Coronary artery (tissue), 2 donors: Measurements from ENCODE around the gene ZNF536.
A peak's percentile ranks its signal among the peaks of the same experiment; 100 is the strongest.

Experiments used
- DNase-seq: peaks from one replicate; pipeline ENCODE4 v3.0.0-alpha.2; 2017; ENCODE audit warnings: low spot score
- H3K27ac ChIP-seq, 2 donors: fragments of 200-600 bp; sonication (generic); one replicate each; pipeline ENCODE4 v1.5.1; 2016 to 2019
- H3K4me3 ChIP-seq: fragments of 200-600 bp; sonication (generic); 2 replicates; pipeline ENCODE4 v1.5.1; 2016; ENCODE audit warnings: mild to moderate bottlenecking, moderate library complexity
- TF ChIP-seq, protein P1 (sequence below): fragments of 200-600 bp; sonication (generic); IDR thresholded peaks from one replicate; pipeline ENCODE4 v1.5.1; 2019; ENCODE audit warnings: antibody characterized with exemption

The ZNF536 gene

DNA sequence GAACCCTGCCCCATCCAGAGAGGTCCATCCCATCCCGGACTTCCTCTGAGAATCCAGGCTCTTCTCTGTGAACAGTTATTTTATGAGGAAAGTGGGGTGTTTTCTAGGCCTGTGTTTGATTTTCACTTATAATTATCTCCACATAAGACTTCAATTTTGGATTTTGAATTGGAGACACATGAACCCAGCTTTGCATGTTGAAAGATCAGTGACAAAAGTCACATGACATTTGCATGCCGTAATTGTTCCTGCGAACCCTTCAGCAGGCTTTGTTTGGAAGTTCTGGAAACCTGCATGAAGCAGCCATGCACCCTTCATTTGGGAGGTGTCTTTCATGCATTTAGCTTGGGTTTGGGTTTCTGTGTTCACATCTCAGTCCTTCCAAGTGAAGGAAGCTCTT lies 44.9 kb upstream of the ZNF536 start:
- TF ChIP-seq, protein P1, sequence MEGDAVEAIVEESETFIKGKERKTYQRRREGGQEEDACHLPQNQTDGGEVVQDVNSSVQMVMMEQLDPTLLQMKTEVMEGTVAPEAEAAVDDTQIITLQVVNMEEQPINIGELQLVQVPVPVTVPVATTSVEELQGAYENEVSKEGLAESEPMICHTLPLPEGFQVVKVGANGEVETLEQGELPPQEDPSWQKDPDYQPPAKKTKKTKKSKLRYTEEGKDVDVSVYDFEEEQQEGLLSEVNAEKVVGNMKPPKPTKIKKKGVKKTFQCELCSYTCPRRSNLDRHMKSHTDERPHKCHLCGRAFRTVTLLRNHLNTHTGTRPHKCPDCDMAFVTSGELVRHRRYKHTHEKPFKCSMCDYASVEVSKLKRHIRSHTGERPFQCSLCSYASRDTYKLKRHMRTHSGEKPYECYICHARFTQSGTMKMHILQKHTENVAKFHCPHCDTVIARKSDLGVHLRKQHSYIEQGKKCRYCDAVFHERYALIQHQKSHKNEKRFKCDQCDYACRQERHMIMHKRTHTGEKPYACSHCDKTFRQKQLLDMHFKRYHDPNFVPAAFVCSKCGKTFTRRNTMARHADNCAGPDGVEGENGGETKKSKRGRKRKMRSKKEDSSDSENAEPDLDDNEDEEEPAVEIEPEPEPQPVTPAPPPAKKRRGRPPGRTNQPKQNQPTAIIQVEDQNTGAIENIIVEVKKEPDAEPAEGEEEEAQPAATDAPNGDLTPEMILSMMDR, result no peak
- no peak overlapping the region for H3K4me3 ChIP-seq
- no peak overlapping the region for H3K27ac ChIP-seq
- DNase-seq, result no peak

DNA sequence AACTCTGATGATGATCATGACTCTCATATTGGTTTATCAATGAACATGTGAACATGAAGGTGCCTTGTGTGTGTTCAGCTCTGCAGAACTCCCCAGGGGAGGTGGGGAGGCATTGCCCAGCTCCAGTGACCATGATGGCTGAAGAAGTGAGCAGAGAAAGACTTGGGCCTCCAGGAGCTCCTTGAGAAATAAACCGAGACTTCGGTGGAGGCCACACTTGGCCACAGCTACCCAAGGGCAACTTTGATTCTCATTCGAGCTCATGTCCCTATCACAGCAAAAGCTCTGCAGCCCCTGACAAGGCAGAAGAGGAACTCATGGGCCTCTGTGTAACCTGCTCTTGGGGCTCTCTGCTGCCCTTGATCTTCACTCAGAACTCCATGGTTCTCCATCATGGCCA lies 44.1 kb upstream of the ZNF536 start:
- DNase-seq, result peak; percentile 50
- TF ChIP-seq, protein P1, result no peak
- Histone ChIP-seq H3K4me3 (no peak overlapping the region), H3K27ac (no peak overlapping the region)

DNA sequence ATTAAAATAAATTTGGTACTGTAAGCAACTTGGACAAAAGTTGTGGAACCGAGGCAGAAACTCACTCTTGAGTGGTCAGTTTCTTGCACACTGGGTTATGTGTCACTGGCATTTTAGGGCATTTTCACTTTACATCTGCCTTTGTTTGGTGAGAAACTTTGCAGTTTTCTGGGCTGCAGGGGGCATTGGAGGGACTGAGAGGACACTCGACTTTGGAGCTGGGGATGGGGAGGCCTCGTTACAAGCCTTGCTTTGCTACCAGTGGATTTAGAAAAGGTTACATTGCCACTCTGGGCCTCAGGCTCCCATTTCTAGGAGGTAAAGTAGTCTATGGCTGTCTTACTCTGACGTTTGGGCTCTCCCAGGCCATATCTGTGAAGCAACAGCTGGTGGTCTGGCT lies 41.9 kb upstream of the ZNF536 start:
- DNase-seq, result peak; percentile 17
- Histone ChIP-seq H3K4me3 (no peak overlapping the region), H3K27ac (no peak overlapping the region)
- TF ChIP-seq, protein P1, result no peak

DNA sequence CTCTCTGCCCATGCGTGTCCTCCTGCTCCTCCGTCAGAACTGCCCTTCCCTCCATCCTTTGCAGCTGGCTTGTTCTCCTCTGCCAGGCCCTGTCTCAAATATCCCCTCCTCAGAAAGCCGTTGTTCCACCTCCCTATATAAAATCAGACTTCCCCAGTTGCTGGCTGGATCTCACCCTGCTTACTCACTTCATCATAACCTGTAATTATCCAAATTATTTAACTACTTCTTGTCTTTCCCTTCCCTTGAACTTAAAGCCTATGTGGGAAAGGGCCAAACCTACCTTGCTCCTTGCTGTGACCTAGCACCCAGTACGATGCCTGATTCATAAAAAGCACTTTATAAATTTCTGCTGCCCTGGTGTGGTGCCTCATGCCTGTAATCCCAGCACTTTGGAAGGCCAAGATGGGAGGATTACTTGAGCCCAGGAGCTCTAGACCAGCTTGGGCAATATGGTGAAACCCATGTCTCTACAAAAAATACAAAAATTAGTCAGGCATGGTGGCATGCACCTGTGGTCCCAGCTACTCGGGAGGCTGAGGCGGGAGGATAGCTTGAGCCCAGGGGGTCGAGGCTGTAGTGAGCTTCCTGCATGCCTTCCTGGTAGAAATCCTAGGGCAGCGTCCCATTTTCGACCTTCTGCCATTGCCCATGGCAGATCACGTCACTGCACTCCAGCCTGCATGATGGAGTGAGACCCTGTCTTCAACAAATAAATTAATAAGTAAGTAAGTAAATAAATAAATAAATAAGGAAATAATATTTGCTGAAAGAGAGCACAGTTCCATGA lies 39.5 kb upstream of the ZNF536 start:
- Histone ChIP-seq H3K4me3 (no peak overlapping the region), H3K27ac (no peak overlapping the region)
- peak; percentile 24 for DNase-seq
- TF ChIP-seq, protein P1, result no peak

DNA sequence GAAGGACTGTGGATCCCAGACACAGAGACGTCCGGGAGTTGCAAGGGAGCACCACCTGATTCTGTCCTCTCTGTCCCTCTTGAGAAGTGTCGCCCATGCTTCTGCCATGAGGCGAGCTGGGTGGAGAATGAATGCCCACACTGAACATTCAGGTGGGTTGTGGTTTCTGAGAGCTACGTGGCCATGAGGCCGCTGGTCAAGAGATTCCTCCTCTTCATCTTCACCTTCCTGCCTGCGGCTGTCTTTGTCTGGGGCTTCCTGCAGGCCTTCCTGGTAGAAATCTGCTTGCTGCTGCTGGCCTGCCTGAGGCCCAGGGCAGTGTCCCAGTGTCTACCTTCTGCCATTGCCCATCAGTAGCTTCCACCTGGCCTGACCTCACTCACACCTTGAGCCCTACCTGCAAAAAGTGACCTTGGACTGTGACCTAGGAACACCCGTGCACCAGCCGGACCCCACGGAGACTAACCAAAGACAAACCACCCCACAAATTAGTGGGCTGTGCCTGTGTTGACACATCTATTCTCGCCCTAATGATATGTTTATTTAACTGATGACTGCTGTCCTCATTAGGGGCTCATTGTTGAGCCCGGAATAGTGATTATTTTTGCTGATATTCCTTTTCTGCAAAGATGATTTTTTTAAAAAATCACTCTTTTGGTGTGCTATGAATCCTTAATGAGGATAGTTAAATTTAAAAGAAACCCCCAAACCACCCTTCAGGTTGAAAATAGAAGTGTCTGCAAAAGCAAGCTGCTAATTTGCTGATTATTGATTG lies 38.7 kb upstream of the ZNF536 start:
- TF ChIP-seq, protein P1, result no peak

DNA sequence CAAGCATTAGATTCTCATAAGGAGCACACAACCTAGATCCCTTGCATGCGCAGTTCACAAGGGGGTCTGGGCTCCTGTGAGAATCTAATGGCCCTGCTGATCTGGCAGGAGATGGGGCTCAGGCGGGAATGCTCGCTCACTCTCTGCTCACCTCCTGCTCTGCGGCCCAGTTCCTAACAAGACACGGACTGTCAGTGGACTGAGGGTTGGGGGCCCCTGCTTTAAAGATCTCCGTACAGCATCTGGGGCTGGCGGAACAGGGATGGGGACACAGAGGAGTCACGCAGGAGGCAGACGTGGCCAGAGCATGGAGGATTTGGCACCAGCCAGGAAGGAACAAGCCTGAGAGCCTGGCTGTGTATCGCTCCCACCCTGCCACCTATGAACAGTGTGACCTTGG lies 37.3 kb upstream of the ZNF536 start:
- no peak overlapping the region for H3K27ac ChIP-seq
- TF ChIP-seq, protein P1, result no peak
- DNase-seq, result peak; percentile 28
- H3K4me3 ChIP-seq, result no peak overlapping the region

More for the DNA sequence above, 38.7 kb upstream of the ZNF536 start:
- H3K4me3 ChIP-seq, result no peak overlapping the region
- H3K27ac ChIP-seq, result no peak overlapping the region
- DNase-seq, result peak; percentile 62
